ENCODE data around the gene EXOC3L2. TPM values are rescaled to one million over a fixed set of nuclear protein-coding genes. Genes with fewer than 3 reads are reported as not detected.

Gene EXOC3L2
- total RNA-seq, 1 experiment from 2014 or later = 0.61 TPM

GRCh38 chr19:45173816-45174215 lies 71.4 kb downstream of the EXOC3L2 start:
- peaks cover 4% of the 10 kb centered on the region for H3K23me2 ChIP-seq (ENCODE audit: insufficient read length, low read depth, low read length, poor library complexity, severe bottlenecking)
- Mint-ChIP-seq H3K4me3 (no peak overlapping the region; a peak in 1 of 5 replicates), H3K27ac (no peak overlapping the region), H3K4me1 (peaks cover 0 to 3% of the 10 kb centered on the region in 2 experiments; a peak in 2 of 4 replicates), H3K36me3 (ENCODE audit: insufficient read depth in 1 of 3, low read depth in 3 of 3) (no peaks in the 10 kb centered on the region), H3K9me3 (no peaks in the 10 kb centered on the region), H3K27me3 (ENCODE audit: low read depth) (peaks cover 2% of the 10 kb centered on the region; the same call in 1 of the 2 replicates)
- no peak overlapping the region for H4K91ac ChIP-seq (ENCODE audit: insufficient read length, low read depth, low read length)
- H2BK5ac ChIP-seq (ENCODE audit: insufficient read length, low read length) = no peak overlapping the region
- no peak for DNase-seq
- no peaks in the 10 kb centered on the region for H4K20me1 ChIP-seq (ENCODE audit: control insufficient read depth, insufficient read depth, insufficient read length)
- H3K14ac ChIP-seq (ENCODE audit: insufficient read depth, low read length) = no peak overlapping the region
- H4K8ac ChIP-seq (replicated peaks; ENCODE audit: insufficient read length, low read depth, low read length) = no peak overlapping the region
- H2AK5ac ChIP-seq (ENCODE audit: insufficient read length, low read length) = no peak overlapping the region
- H3K4ac ChIP-seq (ENCODE audit: low read depth, low read length) = no peak overlapping the region
- H3K27me3 ChIP-seq (ENCODE audit: insufficient read depth, low read length) = no peaks in the 10 kb centered on the region
- no peak overlapping the region for H2BK12ac ChIP-seq (ENCODE audit: insufficient read length, low read depth, low read length)
- H3K4me1 ChIP-seq (ENCODE audit: insufficient read depth, low read length) = no peaks in the 10 kb centered on the region
- no peak overlapping the region for H3K9ac ChIP-seq (ENCODE audit: extremely low read depth, insufficient read length, low read length)
- WGBS (ENCODE audit: extremely low coverage, insufficient read length, low lambda C conversion rate) = no CpG with 5 or more reads among the region's 12 CpGs
- no peak overlapping the region for H3K18ac ChIP-seq (ENCODE audit: insufficient read length, low read depth, low read length)
- H3K56ac ChIP-seq (ENCODE audit: insufficient read length, low read depth, low read length) = no peak overlapping the region
- no peak overlapping the region for H3T11ph ChIP-seq (ENCODE audit: low read length)
- H2BK15ac ChIP-seq (ENCODE audit: low read depth, low read length) = no peak overlapping the region
- H2BK120ac ChIP-seq (ENCODE audit: low read depth, low read length, poor library complexity, severe bottlenecking) = no peak overlapping the region
- no peaks in the 10 kb centered on the region for H3K9me3 ChIP-seq (ENCODE audit: control insufficient read depth, low read depth, low read length)
- H3K79me2 ChIP-seq (ENCODE audit: insufficient read depth, low read length) = no peaks in the 10 kb centered on the region; the same call in 1 of the 2 replicates
- H2BK20ac ChIP-seq (ENCODE audit: low read depth, low read length, poor library complexity, severe bottlenecking) = no peak overlapping the region
- no peak for TF ChIP-seq CTCF (conservative IDR thresholded peaks at IDR 0.05)
- H2AFZ ChIP-seq (ENCODE audit: low read length) = no peak overlapping the region
- H3K4me2 ChIP-seq (ENCODE audit: insufficient read depth, insufficient read length, low read length) = no peak overlapping the region
- no peaks in the 10 kb centered on the region for H3K79me1 ChIP-seq (ENCODE audit: insufficient read depth, low read depth, low read length, poor library complexity, severe bottlenecking)
- H3K27ac ChIP-seq (ENCODE audit: insufficient read length, low read depth, low read length) = no peak overlapping the region
- H4K5ac ChIP-seq (ENCODE audit: insufficient read length, low read depth, low read length) = no peak overlapping the region
- H3K23ac ChIP-seq (ENCODE audit: insufficient read length, low read depth, low read length) = no peak overlapping the region

Measured in H9 (cell line).